ENCODE results near the gene MED8. TPM values are rescaled to one million over a fixed set of nuclear protein-coding genes. Genes with fewer than 3 reads are reported as not detected.

Gene MED8
- total and polyA plus RNA-seq, 9 of the 15 experiments (the other 6 are each of a cell fraction or from before 2014, with no cell fraction given), result 23.0 to 120 (median 56.4) TPM

- TF ChIP-seq ZNF197 (CRISPR knock-in tag; IDR thresholded peaks at IDR 0.05; ENCODE audit: low read depth), result peak; percentile 69; the same call in 1 of the 2 replicates
- TF ChIP-seq ZNF695 (CRISPR knock-in tag; IDR thresholded peaks at IDR 0.05), result no peak
- TF ChIP-seq CCNT2 (IDR thresholded peaks at IDR 0.05; ENCODE audit: borderline replicate concordance, extremely low read depth, insufficient read length, low read depth, low read length), result peak; percentile 98
- 0 out of 2 replicates have a peak, but pooled peaks have one; percentile 27 for TF ChIP-seq NFE2 (IDR thresholded peaks at IDR 0.05; ENCODE audit: low read depth)
- no peak for TF ChIP-seq RBM17 (IDR thresholded peaks at IDR 0.05; ENCODE audit: borderline replicate concordance, low read depth, low read length)
- TF ChIP-seq FOXA3 (CRISPR knock-in tag; conservative IDR thresholded peaks at IDR 0.05 in 1 of 2, IDR thresholded peaks at IDR 0.05 in 1 of 2), result no peak
- TF ChIP-seq THRA (IDR thresholded peaks at IDR 0.05), result no peak
- TF ChIP-seq ZNF384 (IDR thresholded peaks at IDR 0.05; ENCODE audit: low read depth, low read length), result peak; percentile 86
- TF ChIP-seq ZKSCAN1 (IDR thresholded peaks at IDR 0.05; ENCODE audit: low read depth, low read length), result no peak
- TF ChIP-seq GMEB1 (CRISPR knock-in tag; IDR thresholded peaks at IDR 0.05), result no peak
- no peak for TF ChIP-seq HINFP (tag; conservative IDR thresholded peaks at IDR 0.05; ENCODE audit: low read depth)
- 0 out of 2 replicates have a peak, but pooled peaks have one; percentile 4 for TF ChIP-seq HBP1 (CRISPR knock-in tag; IDR thresholded peaks at IDR 0.05)
- no peak for TF ChIP-seq TAF7 (tag; IDR thresholded peaks at IDR 0.05)
- no peak for TF ChIP-seq ZNF431 (CRISPR knock-in tag; IDR thresholded peaks at IDR 0.05)
- no peak for TF ChIP-seq MIER1 (IDR thresholded peaks at IDR 0.05; ENCODE audit: low read depth)
- no peak for TF ChIP-seq CTCFL (IDR thresholded peaks at IDR 0.05; ENCODE audit: borderline replicate concordance, insufficient read depth, low read depth, low read length, poor library complexity, severe bottlenecking)
- TF ChIP-seq BRF1 (IDR thresholded peaks at IDR 0.05; ENCODE audit: borderline replicate concordance, extremely low read depth, insufficient read length), result no peak
Measured at GRCh38 chr1:43405219-43405875, 15.7 kb upstream of the MED8 start (continued).
